Measurements from ENCODE around the gene ZNF124. TPM values are rescaled to one million over a fixed set of nuclear protein-coding genes. Genes with fewer than 3 reads are reported as not detected.

ZNF124 gene
- total RNA-seq = 13.1 and 16.9 TPM in 2 replicates

DNA sequence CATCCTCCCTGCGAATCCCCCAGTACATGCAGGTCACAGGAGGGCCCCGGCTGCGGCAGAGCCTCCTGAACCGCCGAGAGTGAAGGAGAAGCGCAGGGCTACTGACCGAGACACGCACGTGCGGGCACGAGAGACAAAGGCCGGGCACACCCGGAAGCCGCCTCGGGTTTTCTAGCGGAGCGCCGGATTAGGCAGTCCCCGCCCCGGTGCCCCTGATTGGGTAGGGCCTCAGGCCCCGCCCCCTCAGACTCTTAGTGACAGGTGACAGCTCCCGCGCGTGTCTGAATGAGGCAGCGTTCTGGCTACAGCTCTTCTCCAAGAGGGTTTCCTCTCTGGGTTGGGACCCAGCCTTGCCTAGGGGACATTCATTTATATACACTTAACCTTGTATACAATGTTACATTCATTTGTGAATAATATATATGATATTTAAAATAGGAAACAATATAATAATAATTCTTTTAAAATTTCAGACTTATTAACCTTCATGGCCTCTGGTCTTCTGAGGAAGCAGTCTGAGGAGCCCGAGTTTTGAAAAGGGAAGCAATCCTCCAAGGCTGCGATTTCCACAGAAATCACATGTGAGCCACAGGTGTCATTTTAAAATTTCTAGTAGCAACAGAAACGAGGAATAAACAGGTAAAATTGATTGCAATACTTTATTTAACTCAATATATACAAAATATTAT is at the start of gene ZNF124:
Gene ZNF124 (minus strand): TSS at position 146 of the 689 bp plus-strand sequence. CDS start 143 bp downstream, at position 3.

Other genes with a start within 250 kb of the ZNF124 start
- 7.7 and 10.4 TPM in 2 replicates for gene AHCTF1, start 240.1 kb downstream of the ZNF124 start, total RNA-seq
- gene ZNF695, start 164.0 kb downstream of the ZNF124 start, total RNA-seq = 0.60 TPM in 1 of 2 replicates, not detected in the other
- gene ZNF670, start 93.2 kb downstream of the ZNF124 start, total RNA-seq = 2.3 and 2.7 TPM in 2 replicates
- 4.8 and 9.2 TPM in 2 replicates for gene ZNF669, start 67.7 kb downstream of the ZNF124 start, total RNA-seq
- gene VN1R5, start 84.1 kb upstream of the ZNF124 start, total RNA-seq = not detected in 2 replicates
- 24.0 and 31.7 TPM in 2 replicates for gene ZNF496, start 159.8 kb upstream of the ZNF124 start, total RNA-seq
- under 0.01 TPM in 1 of 2 replicates, not detected in the other for gene NLRP3, start 244.2 kb upstream of the ZNF124 start, total RNA-seq